ENCODE data around the gene SAMD4A. TPM values are rescaled to one million over a fixed set of nuclear protein-coding genes. Genes with fewer than 3 reads are reported as not detected.

SAMD4A gene
- total RNA-seq, 1 donor from 2014 or later, result 52.2 TPM

GRCh38 chr14:54814076-54814475, 247.1 kb downstream of the SAMD4A start:
- Histone ChIP-seq H3K36me3 (ENCODE audit: control insufficient read depth in 3 of 3, insufficient read depth in 3 of 3, low read length in 3 of 3) (no peaks in the 10 kb centered on the region), H3K4me1 (ENCODE audit: control insufficient read depth in 3 of 3, insufficient read depth in 3 of 3, low read length in 3 of 3) (peaks cover 0 to 3% (median 0%) of the 10 kb centered on the region in 3 donors), H3K27ac (ENCODE audit: low read depth, low read length) (no peak overlapping the region), H3K9me3 (ENCODE audit: control insufficient read depth in 3 of 3, low read length in 3 of 3) (no peaks in the 10 kb centered on the region), H3K27me3 (ENCODE audit: control insufficient read depth in 3 of 3, insufficient read depth in 3 of 3, low read length in 3 of 3) (peaks cover 0 to 6% (median 0%) of the 10 kb centered on the region in 3 donors), H3K4me3 (ENCODE audit: low read length in 3 of 3) (no peak overlapping the region), H3K9ac (ENCODE audit: low read depth in 1 of 3, low read length in 3 of 3) (no peak overlapping the region)

DNA sequence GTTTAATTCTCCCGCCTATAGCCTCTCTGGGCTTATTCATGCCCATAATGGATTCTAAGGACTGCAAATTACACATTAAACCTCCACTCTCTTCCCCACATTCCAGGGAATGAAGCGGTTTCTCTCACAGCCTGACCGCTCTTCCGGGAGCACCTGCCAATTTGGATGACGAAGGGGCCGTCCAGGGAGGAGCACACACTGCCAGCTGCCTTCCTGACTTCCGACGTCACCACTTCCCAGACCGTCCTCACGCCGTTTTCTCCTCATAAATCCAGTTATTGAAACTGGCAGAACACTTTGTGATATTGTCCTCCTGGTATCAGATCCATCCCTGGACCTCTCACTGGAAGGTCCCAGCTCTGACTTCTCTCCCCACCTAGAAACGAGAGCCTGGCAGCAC, 248.1 kb downstream of the SAMD4A start:
- Histone ChIP-seq H3K27ac (ENCODE audit: low read depth, low read length) (no peak overlapping the region), H3K36me3 (ENCODE audit: control insufficient read depth in 3 of 3, insufficient read depth in 3 of 3, low read length in 3 of 3) (no peaks in the 10 kb centered on the region), H3K27me3 (ENCODE audit: control insufficient read depth in 3 of 3, insufficient read depth in 3 of 3, low read length in 3 of 3) (peaks cover 0 to 6% (median 0%) of the 10 kb centered on the region in 3 donors), H3K9ac (ENCODE audit: low read depth in 1 of 3, low read length in 3 of 3) (no peak overlapping the region), H3K4me1 (ENCODE audit: control insufficient read depth in 3 of 3, insufficient read depth in 3 of 3, low read length in 3 of 3) (peaks cover 0 to 3% (median 0%) of the 10 kb centered on the region in 3 donors), H3K9me3 (ENCODE audit: control insufficient read depth in 3 of 3, low read length in 3 of 3) (no peaks in the 10 kb centered on the region), H3K4me3 (ENCODE audit: low read length in 3 of 3) (peak overlapping the region in 1 of 3 donors; percentile 6)

GRCh38 chr14:54815515-54815914, 248.6 kb downstream of the SAMD4A start:
- peaks cover 0 to 3% (median 0%) of the 10 kb centered on the region in 3 donors for H3K4me1 ChIP-seq (ENCODE audit: control insufficient read depth in 3 of 3, insufficient read depth in 3 of 3, low read length in 3 of 3)
- no peaks in the 10 kb centered on the region for H3K9me3 ChIP-seq (ENCODE audit: control insufficient read depth in 3 of 3, low read length in 3 of 3)
- no peaks in the 10 kb centered on the region for H3K36me3 ChIP-seq (ENCODE audit: control insufficient read depth in 3 of 3, insufficient read depth in 3 of 3, low read length in 3 of 3)
- no peak overlapping the region for H3K9ac ChIP-seq (ENCODE audit: low read depth in 1 of 3, low read length in 3 of 3)
- H3K27me3 ChIP-seq (ENCODE audit: control insufficient read depth in 3 of 3, insufficient read depth in 3 of 3, low read length in 3 of 3), result peaks cover 0 to 6% (median 0%) of the 10 kb centered on the region in 3 donors
- no peak overlapping the region for H3K4me3 ChIP-seq (ENCODE audit: low read length in 3 of 3)
- H3K27ac ChIP-seq (ENCODE audit: low read depth, low read length), result no peak overlapping the region

GRCh38 chr14:54816450-54816849, 249.5 kb downstream of the SAMD4A start:
- Histone ChIP-seq H3K4me3 (ENCODE audit: low read length in 3 of 3) (no peak overlapping the region), H3K36me3 (ENCODE audit: control insufficient read depth in 3 of 3, insufficient read depth in 3 of 3, low read length in 3 of 3) (no peaks in the 10 kb centered on the region), H3K9ac (ENCODE audit: low read depth in 1 of 3, low read length in 3 of 3) (no peak overlapping the region), H3K27me3 (ENCODE audit: control insufficient read depth in 3 of 3, insufficient read depth in 3 of 3, low read length in 3 of 3) (peaks cover 0 to 3% (median 0%) of the 10 kb centered on the region in 3 donors), H3K4me1 (ENCODE audit: control insufficient read depth in 3 of 3, insufficient read depth in 3 of 3, low read length in 3 of 3) (peaks cover 0 to 3% (median 0%) of the 10 kb centered on the region in 3 donors), H3K27ac (ENCODE audit: low read depth, low read length) (no peak overlapping the region), H3K9me3 (ENCODE audit: control insufficient read depth in 3 of 3, low read length in 3 of 3) (no peaks in the 10 kb centered on the region)

- Histone ChIP-seq H3K4me1 (ENCODE audit: control insufficient read depth in 3 of 3, insufficient read depth in 3 of 3, low read length in 3 of 3) (peaks cover 0 to 3% (median 0%) of the 10 kb centered on the region in 3 donors), H3K27me3 (ENCODE audit: control insufficient read depth in 3 of 3, insufficient read depth in 3 of 3, low read length in 3 of 3) (no peaks in the 10 kb centered on the region), H3K9me3 (ENCODE audit: control insufficient read depth in 3 of 3, low read length in 3 of 3) (no peaks in the 10 kb centered on the region), H3K4me3 (ENCODE audit: low read length in 3 of 3) (no peak overlapping the region), H3K27ac (ENCODE audit: low read depth, low read length) (no peak overlapping the region), H3K9ac (ENCODE audit: low read depth in 1 of 3, low read length in 3 of 3) (no peak overlapping the region), H3K36me3 (ENCODE audit: control insufficient read depth in 3 of 3, insufficient read depth in 3 of 3, low read length in 3 of 3) (no peaks in the 10 kb centered on the region)
These were observed 250.6 kb downstream of the SAMD4A start for GRCh38 chr14:54817506-54817905.

- no peak overlapping the region for H3K4me3 ChIP-seq (ENCODE audit: low read length in 3 of 3)
- no peaks in the 10 kb centered on the region for H3K36me3 ChIP-seq (ENCODE audit: control insufficient read depth in 3 of 3, insufficient read depth in 3 of 3, low read length in 3 of 3)
- H3K27me3 ChIP-seq (ENCODE audit: control insufficient read depth in 3 of 3, insufficient read depth in 3 of 3, low read length in 3 of 3), result no peaks in the 10 kb centered on the region
- H3K9me3 ChIP-seq (ENCODE audit: control insufficient read depth in 3 of 3, low read length in 3 of 3), result peaks cover 0 to 2% (median 0%) of the 10 kb centered on the region in 3 donors
- H3K4me1 ChIP-seq (ENCODE audit: control insufficient read depth in 3 of 3, insufficient read depth in 3 of 3, low read length in 3 of 3), result peaks cover 0 to 3% (median 0%) of the 10 kb centered on the region in 3 donors
- H3K9ac ChIP-seq (ENCODE audit: low read depth in 1 of 3, low read length in 3 of 3), result no peak overlapping the region
- H3K27ac ChIP-seq (ENCODE audit: low read depth, low read length), result no peak overlapping the region
These were observed 251.5 kb downstream of the SAMD4A start for GRCh38 chr14:54818201-54819133.

- Histone ChIP-seq H3K4me3 (ENCODE audit: low read length in 3 of 3) (no peak overlapping the region), H3K27me3 (ENCODE audit: control insufficient read depth in 3 of 3, insufficient read depth in 3 of 3, low read length in 3 of 3) (no peaks in the 10 kb centered on the region), H3K27ac (ENCODE audit: low read depth, low read length) (no peak overlapping the region), H3K9me3 (ENCODE audit: control insufficient read depth in 3 of 3, low read length in 3 of 3) (peaks cover 0 to 2% (median 0%) of the 10 kb centered on the region in 3 donors), H3K36me3 (ENCODE audit: control insufficient read depth in 3 of 3, insufficient read depth in 3 of 3, low read length in 3 of 3) (no peaks in the 10 kb centered on the region), H3K9ac (ENCODE audit: low read depth in 1 of 3, low read length in 3 of 3) (no peak overlapping the region), H3K4me1 (ENCODE audit: control insufficient read depth in 3 of 3, insufficient read depth in 3 of 3, low read length in 3 of 3) (no peaks in the 10 kb centered on the region)
These were observed 255.8 kb downstream of the SAMD4A start for GRCh38 chr14:54822685-54823084.

GRCh38 chr14:54823757-54824549, 257.0 kb downstream of the SAMD4A start:
- H3K4me3 ChIP-seq (ENCODE audit: low read length in 3 of 3), result no peak overlapping the region
- H3K4me1 ChIP-seq (ENCODE audit: control insufficient read depth in 3 of 3, insufficient read depth in 3 of 3, low read length in 3 of 3), result no peaks in the 10 kb centered on the region
- peaks cover 0 to 2% (median 0%) of the 10 kb centered on the region in 3 donors for H3K9me3 ChIP-seq (ENCODE audit: control insufficient read depth in 3 of 3, low read length in 3 of 3)
- no peak overlapping the region for H3K27ac ChIP-seq (ENCODE audit: low read depth, low read length)
- H3K9ac ChIP-seq (ENCODE audit: low read depth in 1 of 3, low read length in 3 of 3), result no peak overlapping the region
- H3K36me3 ChIP-seq (ENCODE audit: control insufficient read depth in 3 of 3, insufficient read depth in 3 of 3, low read length in 3 of 3), result no peaks in the 10 kb centered on the region
- H3K27me3 ChIP-seq (ENCODE audit: control insufficient read depth in 3 of 3, insufficient read depth in 3 of 3, low read length in 3 of 3), result no peaks in the 10 kb centered on the region

GRCh38 chr14:54828037-54828436, 261.1 kb downstream of the SAMD4A start:
- Histone ChIP-seq H3K9ac (ENCODE audit: low read depth in 1 of 3, low read length in 3 of 3) (no peak overlapping the region), H3K4me3 (ENCODE audit: low read length in 3 of 3) (no peak overlapping the region), H3K27me3 (ENCODE audit: control insufficient read depth in 3 of 3, insufficient read depth in 3 of 3, low read length in 3 of 3) (no peaks in the 10 kb centered on the region), H3K4me1 (ENCODE audit: control insufficient read depth in 3 of 3, insufficient read depth in 3 of 3, low read length in 3 of 3) (no peaks in the 10 kb centered on the region), H3K36me3 (ENCODE audit: control insufficient read depth in 3 of 3, insufficient read depth in 3 of 3, low read length in 3 of 3) (no peaks in the 10 kb centered on the region), H3K27ac (ENCODE audit: low read depth, low read length) (no peak overlapping the region), H3K9me3 (ENCODE audit: control insufficient read depth in 3 of 3, low read length in 3 of 3) (peaks cover 0 to 2% (median 0%) of the 10 kb centered on the region in 3 donors)
